GM12864 (cell line): ENCODE results near the gene MEGF6.

Experiments
- DNase-seq: peaks from one replicate; pipeline ENCODE4 v3.0.0-alpha.2; 2011; ENCODE audit warnings: low read depth
- H3K4me3 ChIP-seq: 2 replicates; pipeline ENCODE4 v1.5.1; 2011; ENCODE audit warnings: mild to moderate bottlenecking, low read depth, low read length, control low read depth
- CTCF ChIP-seq: IDR thresholded peaks from 2 replicates; pipeline ENCODE4 v1.5.1; 2011; ENCODE audit warnings: low read depth, mild to moderate bottlenecking, moderate library complexity, low read length, control low read depth, inconsistent platforms; ENCODE audit errors: missing control alignments

MEGF6 gene

DNA sequence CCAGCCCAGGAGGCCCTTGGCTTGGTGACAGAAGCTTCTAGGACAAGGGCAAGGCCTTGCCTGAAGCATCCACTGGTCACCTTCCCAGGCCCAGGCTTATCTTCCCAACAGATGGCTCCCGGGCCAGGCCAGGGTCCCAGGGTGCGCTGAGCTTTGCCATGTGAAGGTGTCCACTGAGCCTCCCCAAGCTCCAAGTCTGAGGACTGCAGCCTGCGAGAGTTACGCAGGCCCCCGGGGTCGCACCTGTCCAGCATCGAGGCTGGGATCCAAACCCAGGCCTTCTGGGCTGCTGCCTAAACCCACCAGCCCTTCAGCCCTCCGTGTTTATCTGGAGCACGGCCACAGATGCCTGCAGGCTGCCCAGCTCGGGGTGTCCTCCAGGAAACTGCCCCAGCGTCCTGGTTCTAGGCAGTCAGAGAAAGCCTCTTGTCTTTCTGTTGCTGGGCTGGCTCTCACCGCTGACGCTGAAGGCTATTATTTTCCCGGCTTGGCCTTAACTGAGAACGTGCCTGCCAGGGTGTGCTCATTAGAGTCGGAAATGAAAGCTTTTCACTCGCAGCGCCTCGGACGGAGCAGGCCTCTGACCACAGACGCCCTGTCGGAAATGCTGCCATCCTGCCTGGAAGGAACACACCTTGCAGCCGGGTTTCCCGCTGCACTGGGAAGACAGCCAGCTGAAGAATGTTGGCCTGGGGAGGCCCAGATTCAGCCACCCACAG is 71.4 kb downstream of the MEGF6 start:
- H3K4me3 ChIP-seq: no peak overlapping the region
- no peak for DNase-seq
- TF ChIP-seq CTCF: no peak

DNA sequence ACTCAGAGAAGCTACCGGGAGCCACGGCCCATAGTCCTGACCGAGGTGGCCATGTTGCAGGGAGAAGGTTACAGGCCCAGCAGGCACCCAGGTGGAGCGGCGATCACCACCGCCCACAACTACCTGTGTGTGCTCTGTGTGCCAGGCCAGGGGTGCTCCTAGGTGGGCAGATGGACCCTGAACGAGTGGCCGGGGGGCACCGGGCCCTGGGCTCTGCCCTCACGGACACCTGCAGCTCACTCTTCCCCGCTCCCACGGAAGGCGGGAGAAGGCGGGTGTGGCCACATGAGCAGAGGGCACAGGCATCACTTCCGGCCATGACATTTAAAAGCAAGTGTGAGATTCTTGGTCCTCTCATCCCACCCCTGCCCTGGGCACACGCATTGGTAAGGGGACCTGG is 73.9 kb downstream of the MEGF6 start:
- no peak for DNase-seq
- H3K4me3 ChIP-seq: no peak overlapping the region
- no peak for TF ChIP-seq CTCF

GRCh38 chr1:3536420-3537195 is 74.7 kb downstream of the MEGF6 start:
- H3K4me3 ChIP-seq: no peak overlapping the region
- DNase-seq: no peak
- TF ChIP-seq CTCF: no peak

GRCh38 chr1:3535732-3536131 is 75.6 kb downstream of the MEGF6 start:
- H3K4me3 ChIP-seq: no peak overlapping the region
- no peak for DNase-seq
- TF ChIP-seq CTCF: no peak

DNA sequence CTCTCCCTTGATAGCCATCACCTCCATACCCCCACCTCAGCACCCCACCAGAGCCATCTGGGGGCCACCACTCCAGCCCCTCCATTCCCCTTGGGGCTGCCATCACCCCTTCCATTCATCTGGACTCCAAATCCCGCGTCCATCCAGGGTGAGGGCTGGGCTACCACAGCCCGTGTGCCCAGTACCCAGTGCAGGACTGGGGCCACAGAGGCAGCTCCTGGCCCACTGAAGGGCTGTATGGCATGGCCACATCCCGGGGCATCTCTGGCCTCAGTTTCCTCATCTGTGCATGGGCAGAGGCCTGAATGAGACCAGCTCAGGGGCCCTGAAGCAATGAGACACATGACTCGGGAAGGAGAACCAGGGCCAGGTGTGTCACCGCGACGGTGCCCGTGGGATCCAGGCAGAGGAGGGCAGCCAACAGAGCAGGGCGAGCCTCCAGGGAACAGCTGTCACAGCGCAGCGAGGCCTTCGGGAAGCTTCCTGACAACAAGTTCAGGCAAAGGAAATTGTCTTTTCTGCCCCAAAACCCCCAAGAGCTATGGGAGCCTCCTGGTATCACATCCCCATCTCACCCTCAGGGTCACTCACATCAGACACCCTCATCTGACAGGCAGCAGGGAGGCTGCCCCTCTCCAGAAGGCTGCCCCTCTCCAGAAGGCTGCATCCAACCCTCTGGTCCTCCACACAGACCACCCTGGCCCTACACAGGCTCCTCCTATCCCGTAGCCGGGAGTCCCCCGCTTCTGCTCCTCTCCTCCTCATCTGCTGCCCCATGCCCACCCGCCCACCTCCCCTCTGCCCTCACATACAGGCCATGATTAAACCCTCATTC is 76.3 kb downstream of the MEGF6 start:
- DNase-seq: no peak
- TF ChIP-seq CTCF: no peak
- H3K4me3 ChIP-seq: no peak overlapping the region

DNA sequence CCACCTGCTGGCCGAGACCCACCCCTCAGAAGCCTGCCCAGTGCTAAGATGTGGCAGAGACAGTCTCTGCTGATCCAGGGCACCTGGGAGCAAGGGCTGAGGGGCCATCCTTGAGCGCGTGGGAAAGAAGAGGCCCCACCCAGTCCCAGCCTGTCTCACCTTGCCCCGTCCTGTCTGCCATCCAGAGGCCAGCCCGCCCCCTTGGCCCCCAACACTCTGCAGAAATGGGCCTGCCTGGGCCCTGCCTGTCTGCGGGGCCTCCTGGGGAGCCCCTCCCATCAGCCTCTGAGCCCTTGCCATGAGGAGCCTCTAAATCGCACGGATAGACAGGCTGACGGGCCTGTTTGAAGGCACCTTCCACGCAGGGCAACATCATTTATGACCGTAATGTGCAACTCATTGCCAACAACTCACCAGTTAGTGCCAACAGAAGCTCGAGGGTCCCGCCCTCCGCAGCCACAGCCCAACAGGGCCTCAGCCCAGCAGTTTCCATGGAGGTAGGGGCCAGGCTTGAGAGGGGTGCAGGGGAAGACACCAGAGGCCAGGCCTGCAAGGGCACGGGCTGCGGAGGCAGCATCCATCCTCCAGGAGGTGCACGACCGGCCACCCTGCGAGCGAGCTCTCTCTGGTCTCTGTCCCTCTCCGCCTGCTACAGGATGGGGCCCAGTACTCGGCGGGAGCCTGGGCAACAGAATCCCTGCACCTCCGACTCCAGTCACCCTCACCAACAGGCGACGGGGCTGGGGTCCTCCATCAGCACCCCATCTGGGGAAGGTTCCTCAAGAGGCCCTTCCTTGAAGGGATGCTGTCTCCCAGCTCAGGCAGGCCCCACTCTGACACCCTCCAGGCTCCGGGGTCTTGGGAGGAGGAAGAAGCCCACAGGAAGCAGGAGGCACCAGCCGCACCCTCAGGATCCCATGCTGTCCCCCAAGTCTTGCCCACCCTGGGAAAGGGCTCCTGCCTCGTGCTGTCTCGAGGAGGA is 78.0 kb downstream of the MEGF6 start:
- TF ChIP-seq CTCF: no peak
- H3K4me3 ChIP-seq: no peak overlapping the region
- no peak for DNase-seq
